ENCODE data around the gene FGD5.

DNA sequence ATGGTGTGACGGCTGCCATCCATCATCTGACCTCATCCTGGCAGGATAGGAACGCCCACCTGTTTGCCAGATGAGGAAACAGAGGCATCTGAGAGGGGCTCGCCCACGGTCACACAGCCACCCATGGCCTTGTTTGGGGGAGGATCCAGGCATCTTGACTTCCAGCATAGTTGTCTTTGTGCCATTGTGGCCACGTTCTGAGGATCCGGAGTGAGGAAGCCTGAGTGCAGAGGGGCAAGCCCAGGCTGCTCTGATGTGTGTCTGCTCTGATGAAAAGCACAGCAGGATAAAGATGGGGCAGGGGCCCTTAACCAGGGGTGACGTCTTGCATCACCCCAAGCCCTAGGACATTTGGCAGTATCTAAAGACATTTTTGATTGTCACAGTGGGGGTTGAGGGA lies 58.7 kb downstream of the FGD5 start:
- TF ChIP-seq, protein P1, sequence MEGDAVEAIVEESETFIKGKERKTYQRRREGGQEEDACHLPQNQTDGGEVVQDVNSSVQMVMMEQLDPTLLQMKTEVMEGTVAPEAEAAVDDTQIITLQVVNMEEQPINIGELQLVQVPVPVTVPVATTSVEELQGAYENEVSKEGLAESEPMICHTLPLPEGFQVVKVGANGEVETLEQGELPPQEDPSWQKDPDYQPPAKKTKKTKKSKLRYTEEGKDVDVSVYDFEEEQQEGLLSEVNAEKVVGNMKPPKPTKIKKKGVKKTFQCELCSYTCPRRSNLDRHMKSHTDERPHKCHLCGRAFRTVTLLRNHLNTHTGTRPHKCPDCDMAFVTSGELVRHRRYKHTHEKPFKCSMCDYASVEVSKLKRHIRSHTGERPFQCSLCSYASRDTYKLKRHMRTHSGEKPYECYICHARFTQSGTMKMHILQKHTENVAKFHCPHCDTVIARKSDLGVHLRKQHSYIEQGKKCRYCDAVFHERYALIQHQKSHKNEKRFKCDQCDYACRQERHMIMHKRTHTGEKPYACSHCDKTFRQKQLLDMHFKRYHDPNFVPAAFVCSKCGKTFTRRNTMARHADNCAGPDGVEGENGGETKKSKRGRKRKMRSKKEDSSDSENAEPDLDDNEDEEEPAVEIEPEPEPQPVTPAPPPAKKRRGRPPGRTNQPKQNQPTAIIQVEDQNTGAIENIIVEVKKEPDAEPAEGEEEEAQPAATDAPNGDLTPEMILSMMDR (IDR thresholded peaks at IDR 0.05) = no peak
- TF ChIP-seq YY1 (IDR thresholded peaks at IDR 0.05; ENCODE audit: low read depth) = no peak
- no peak for TF ChIP-seq EZH2phosphoT487 (IDR thresholded peaks at IDR 0.05; ENCODE audit: borderline replicate concordance, low read depth)
- TF ChIP-seq, protein P2, sequence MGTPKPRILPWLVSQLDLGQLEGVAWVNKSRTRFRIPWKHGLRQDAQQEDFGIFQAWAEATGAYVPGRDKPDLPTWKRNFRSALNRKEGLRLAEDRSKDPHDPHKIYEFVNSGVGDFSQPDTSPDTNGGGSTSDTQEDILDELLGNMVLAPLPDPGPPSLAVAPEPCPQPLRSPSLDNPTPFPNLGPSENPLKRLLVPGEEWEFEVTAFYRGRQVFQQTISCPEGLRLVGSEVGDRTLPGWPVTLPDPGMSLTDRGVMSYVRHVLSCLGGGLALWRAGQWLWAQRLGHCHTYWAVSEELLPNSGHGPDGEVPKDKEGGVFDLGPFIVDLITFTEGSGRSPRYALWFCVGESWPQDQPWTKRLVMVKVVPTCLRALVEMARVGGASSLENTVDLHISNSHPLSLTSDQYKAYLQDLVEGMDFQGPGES (IDR thresholded peaks at IDR 0.05; ENCODE audit: low read depth, low read length) = no peak
- TF ChIP-seq TEAD4 (IDR thresholded peaks at IDR 0.05; ENCODE audit: borderline replicate concordance, insufficient read depth) = no peak
- TF ChIP-seq, protein P3, sequence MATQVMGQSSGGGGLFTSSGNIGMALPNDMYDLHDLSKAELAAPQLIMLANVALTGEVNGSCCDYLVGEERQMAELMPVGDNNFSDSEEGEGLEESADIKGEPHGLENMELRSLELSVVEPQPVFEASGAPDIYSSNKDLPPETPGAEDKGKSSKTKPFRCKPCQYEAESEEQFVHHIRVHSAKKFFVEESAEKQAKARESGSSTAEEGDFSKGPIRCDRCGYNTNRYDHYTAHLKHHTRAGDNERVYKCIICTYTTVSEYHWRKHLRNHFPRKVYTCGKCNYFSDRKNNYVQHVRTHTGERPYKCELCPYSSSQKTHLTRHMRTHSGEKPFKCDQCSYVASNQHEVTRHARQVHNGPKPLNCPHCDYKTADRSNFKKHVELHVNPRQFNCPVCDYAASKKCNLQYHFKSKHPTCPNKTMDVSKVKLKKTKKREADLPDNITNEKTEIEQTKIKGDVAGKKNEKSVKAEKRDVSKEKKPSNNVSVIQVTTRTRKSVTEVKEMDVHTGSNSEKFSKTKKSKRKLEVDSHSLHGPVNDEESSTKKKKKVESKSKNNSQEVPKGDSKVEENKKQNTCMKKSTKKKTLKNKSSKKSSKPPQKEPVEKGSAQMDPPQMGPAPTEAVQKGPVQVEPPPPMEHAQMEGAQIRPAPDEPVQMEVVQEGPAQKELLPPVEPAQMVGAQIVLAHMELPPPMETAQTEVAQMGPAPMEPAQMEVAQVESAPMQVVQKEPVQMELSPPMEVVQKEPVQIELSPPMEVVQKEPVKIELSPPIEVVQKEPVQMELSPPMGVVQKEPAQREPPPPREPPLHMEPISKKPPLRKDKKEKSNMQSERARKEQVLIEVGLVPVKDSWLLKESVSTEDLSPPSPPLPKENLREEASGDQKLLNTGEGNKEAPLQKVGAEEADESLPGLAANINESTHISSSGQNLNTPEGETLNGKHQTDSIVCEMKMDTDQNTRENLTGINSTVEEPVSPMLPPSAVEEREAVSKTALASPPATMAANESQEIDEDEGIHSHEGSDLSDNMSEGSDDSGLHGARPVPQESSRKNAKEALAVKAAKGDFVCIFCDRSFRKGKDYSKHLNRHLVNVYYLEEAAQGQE (IDR thresholded peaks at IDR 0.05; ENCODE audit: low read depth, low read length) = no peak
- no peak for TF ChIP-seq RCOR1 (IDR thresholded peaks at IDR 0.05; ENCODE audit: low read length)

Measured in SK-N-SH (cell line).